ENCODE measurements around the gene TBC1D2B. TPM values are rescaled to one million over a fixed set of nuclear protein-coding genes. Genes with fewer than 3 reads are reported as not detected.

TBC1D2B gene
- total RNA-seq, result 10 to 100 TPM; 49.3 to 52.0 TPM

- intact Hi-C loops (cut with DNase I, micrococcal nuclease), result loop anchor here in 1 of 2 experiments (1.0 to 10.0 kb wide), 8 partner anchors 26 to 652 kb away; partner anchors contain the start of genes HMG20A, IDH3A, IREB2 and PEAK1
- Mint-ChIP-seq H3K9me3 (ENCODE audit: low read depth) (no peaks in the 10 kb centered on the region), H3K36me3 (ENCODE audit: low read depth) (peaks cover 12% of the 10 kb centered on the region), H3K27ac (peak within 1 kb of the TSS; percentile 93), H3K4me1 (peaks cover 44% of the 10 kb centered on the region), H3K4me3 (peak within 1 kb of the TSS; percentile 95), H3K27me3 (no peaks in the 10 kb centered on the region)
- POLR2A ChIA-PET, result no interaction called here
- CTCF ChIA-PET, result interaction anchor here (1.1 kb wide), 1 partner anchor 27 kb away, joined by 4 read pairs; no protein-coding TSS in a partner anchor
- DNase-seq, result peak; percentile 86
- peak; percentile 76 for ATAC-seq
Observed at GRCh38 chr15:78077053-78077870, at the start of gene TBC1D2B. Gene TBC1D2B, minus strand, starts transcription at chr15:78077711. Its CDS starts 59 bp downstream, at chr15:78077652.

- no peaks in the 10 kb centered on the region for H3K36me3 Mint-ChIP-seq (ENCODE audit: low read depth)
- ChIA-PET CTCF (no interaction called here), POLR2A (no interaction called here)
- no peak for DNase-seq
- ATAC-seq, result no peak
- no peaks in the 10 kb centered on the region for H3K9me3 Mint-ChIP-seq (ENCODE audit: low read depth)
- H3K27me3 Mint-ChIP-seq, result no peaks in the 10 kb centered on the region
- intact Hi-C loops (cut with DNase I, micrococcal nuclease), result loop anchor here in 1 of 2 experiments (5.0 kb wide), 1 partner anchor 117 kb away; no protein-coding TSS in a partner anchor
- no peak overlapping the region for H3K27ac Mint-ChIP-seq
- peaks cover 3% of the 10 kb centered on the region for H3K4me1 Mint-ChIP-seq
- H3K4me3 Mint-ChIP-seq, result no peak overlapping the region
Observed at GRCh38 chr15:78125267-78125666, 47.8 kb upstream of the TBC1D2B start.

GRCh38 chr15:78120523-78120922 lies 43.0 kb upstream of the TBC1D2B start:
- Mint-ChIP-seq H3K27me3 (no peaks in the 10 kb centered on the region), H3K27ac (no peak overlapping the region), H3K4me1 (no peaks in the 10 kb centered on the region), H3K4me3 (no peak overlapping the region), H3K9me3 (ENCODE audit: low read depth) (no peaks in the 10 kb centered on the region), H3K36me3 (ENCODE audit: low read depth) (no peaks in the 10 kb centered on the region)
- ATAC-seq (no peak), DNase-seq (no peak)
- POLR2A ChIA-PET, result interaction anchor here (0.5 kb wide), 1 partner anchor 18 kb away, joined by 8 read pairs; no protein-coding TSS in a partner anchor
- CTCF ChIA-PET, result interaction anchor here (1.2 kb wide), 1 partner anchor 154 kb away, joined by 3 read pairs; no protein-coding TSS in a partner anchor
- intact Hi-C loops (cut with DNase I, micrococcal nuclease), result no loop called here

- Mint-ChIP-seq H3K4me3 (no peak overlapping the region), H3K27ac (no peak overlapping the region), H3K36me3 (ENCODE audit: low read depth) (no peaks in the 10 kb centered on the region), H3K4me1 (peaks cover 6% of the 10 kb centered on the region), H3K9me3 (ENCODE audit: low read depth) (no peaks in the 10 kb centered on the region), H3K27me3 (no peaks in the 10 kb centered on the region)
- ChIA-PET CTCF (interaction anchor here (0.6 to 10.0 kb wide), 24 partner anchors 8 to 153 kb away, joined by 3 to 123 read pairs (median 4); no protein-coding TSS in a partner anchor), POLR2A (no interaction called here)
- intact Hi-C loops (cut with DNase I, micrococcal nuclease), result loop anchor here (2.0 to 10.0 kb wide), 3 partner anchors 310 to 595 kb away; no protein-coding TSS in a partner anchor
- ATAC-seq (no peak), DNase-seq (no peak)
Observed at GRCh38 chr15:78112551-78112950, 35.0 kb upstream of the TBC1D2B start.

- no peak overlapping the region for H3K4me3 Mint-ChIP-seq
- no peaks in the 10 kb centered on the region for H3K36me3 Mint-ChIP-seq (ENCODE audit: low read depth)
- intact Hi-C loops (cut with DNase I, micrococcal nuclease), result loop anchor here (2.0 to 10.0 kb wide), 3 partner anchors 311 to 596 kb away; no protein-coding TSS in a partner anchor
- peaks cover 6% of the 10 kb centered on the region for H3K4me1 Mint-ChIP-seq
- DNase-seq (no peak), ATAC-seq (no peak)
- H3K27ac Mint-ChIP-seq, result no peak overlapping the region
- ChIA-PET POLR2A (no interaction called here), CTCF (interaction anchor here (0.8 to 10.0 kb wide), 15 partner anchors 8 to 152 kb away, joined by 3 to 123 read pairs (median 5); no protein-coding TSS in a partner anchor)
- H3K9me3 Mint-ChIP-seq (ENCODE audit: low read depth), result no peaks in the 10 kb centered on the region
- no peaks in the 10 kb centered on the region for H3K27me3 Mint-ChIP-seq
Observed at GRCh38 chr15:78111788-78112187, 34.3 kb upstream of the TBC1D2B start.

- Mint-ChIP-seq H3K27ac (no peak overlapping the region), H3K36me3 (ENCODE audit: low read depth) (no peaks in the 10 kb centered on the region), H3K9me3 (ENCODE audit: low read depth) (no peaks in the 10 kb centered on the region), H3K4me1 (peaks cover 7% of the 10 kb centered on the region), H3K4me3 (no peak overlapping the region), H3K27me3 (no peaks in the 10 kb centered on the region)
- ChIA-PET CTCF (interaction anchor here (0.6 to 10.0 kb wide), 11 partner anchors 8 to 152 kb away, joined by 3 to 123 read pairs (median 7); no protein-coding TSS in a partner anchor), POLR2A (no interaction called here)
- intact Hi-C loops (cut with DNase I, micrococcal nuclease), result loop anchor here (5.0 to 10.0 kb wide), 2 partner anchors 314 to 596 kb away; no protein-coding TSS in a partner anchor
- DNase-seq, result no peak
- ATAC-seq, result no peak
Observed at GRCh38 chr15:78110916-78111475, 33.5 kb upstream of the TBC1D2B start.

GRCh38 chr15:78110096-78110495 lies 32.6 kb upstream of the TBC1D2B start:
- ATAC-seq, result no peak
- ChIA-PET CTCF (interaction anchor here (1.0 to 10.0 kb wide), 11 partner anchors 9 to 151 kb away, joined by 3 to 123 read pairs (median 7); no protein-coding TSS in a partner anchor), POLR2A (no interaction called here)
- Mint-ChIP-seq H3K4me1 (peaks cover 16% of the 10 kb centered on the region), H3K4me3 (no peak overlapping the region), H3K36me3 (ENCODE audit: low read depth) (no peaks in the 10 kb centered on the region), H3K9me3 (ENCODE audit: low read depth) (no peaks in the 10 kb centered on the region), H3K27me3 (no peaks in the 10 kb centered on the region), H3K27ac (no peak overlapping the region)
- intact Hi-C loops (cut with DNase I, micrococcal nuclease), result loop anchor here (5.0 to 10.0 kb wide), 2 partner anchors 315 to 597 kb away; no protein-coding TSS in a partner anchor
- no peak for DNase-seq

- Mint-ChIP-seq H3K9me3 (ENCODE audit: low read depth) (no peaks in the 10 kb centered on the region), H3K27me3 (no peaks in the 10 kb centered on the region), H3K4me1 (peaks cover 26% of the 10 kb centered on the region), H3K27ac (no peak overlapping the region), H3K4me3 (no peak overlapping the region), H3K36me3 (ENCODE audit: low read depth) (no peaks in the 10 kb centered on the region)
- ATAC-seq (no peak), DNase-seq (no peak)
- CTCF ChIA-PET, result interaction anchor here (0.7 to 10.0 kb wide), 31 partner anchors 9 to 204 kb away, joined by 3 to 123 read pairs (median 8); partner anchors contain the start of gene CIB2
- intact Hi-C loops (cut with DNase I, micrococcal nuclease), result loop anchor here (2.0 to 5.0 kb wide), 2 partner anchors 150 to 197 kb away; no protein-coding TSS in a partner anchor
- POLR2A ChIA-PET, result interaction anchor here (0.6 kb wide), 1 partner anchor 230 kb away, joined by 3 read pairs; no protein-coding TSS in a partner anchor
Observed at GRCh38 chr15:78109156-78109555, 31.6 kb upstream of the TBC1D2B start.

GRCh38 chr15:78108300-78109084 lies 31.0 kb upstream of the TBC1D2B start:
- no peaks in the 10 kb centered on the region for H3K36me3 Mint-ChIP-seq (ENCODE audit: low read depth)
- no peak overlapping the region for H3K4me3 Mint-ChIP-seq
- CTCF ChIA-PET, result interaction anchor here (0.6 to 10.0 kb wide), 53 partner anchors 9 to 602 kb away, joined by 3 to 123 read pairs (median 5); partner anchors contain the start of gene CIB2
- H3K4me1 Mint-ChIP-seq, result peaks cover 32% of the 10 kb centered on the region
- H3K9me3 Mint-ChIP-seq (ENCODE audit: low read depth), result no peaks in the 10 kb centered on the region
- peak; percentile 92 for DNase-seq
- intact Hi-C loops (cut with DNase I, micrococcal nuclease), result loop anchor here (1.0 to 5.0 kb wide), 6 partner anchors 108 to 196 kb away; no protein-coding TSS in a partner anchor
- POLR2A ChIA-PET, result interaction anchor here (0.6 to 1.1 kb wide), 2 partner anchors 74 to 231 kb away, joined by 3 read pairs; no protein-coding TSS in a partner anchor
- H3K27me3 Mint-ChIP-seq, result no peaks in the 10 kb centered on the region
- ATAC-seq, result peak; percentile 74
- H3K27ac Mint-ChIP-seq, result no peak overlapping the region

- POLR2A ChIA-PET, result no interaction called here
- H3K36me3 Mint-ChIP-seq (ENCODE audit: low read depth), result no peaks in the 10 kb centered on the region
- no peaks in the 10 kb centered on the region for H3K9me3 Mint-ChIP-seq (ENCODE audit: low read depth)
- H3K4me1 Mint-ChIP-seq, result peaks cover 36% of the 10 kb centered on the region
- H3K27me3 Mint-ChIP-seq, result no peaks in the 10 kb centered on the region
- ATAC-seq (no peak), DNase-seq (no peak)
- no peak overlapping the region for H3K27ac Mint-ChIP-seq
- no peak overlapping the region for H3K4me3 Mint-ChIP-seq
- CTCF ChIA-PET, result interaction anchor here (0.8 to 10.0 kb wide), 27 partner anchors 11 to 202 kb away, joined by 3 to 123 read pairs (median 8); partner anchors contain the start of gene CIB2
- intact Hi-C loops (cut with DNase I, micrococcal nuclease), result loop anchor here in 1 of 2 experiments (5.0 kb wide), 1 partner anchor 195 kb away; no protein-coding TSS in a partner anchor
Observed at GRCh38 chr15:78107471-78107870, 30.0 kb upstream of the TBC1D2B start.
